Measurements from ENCODE around the gene KMT2D.

KMT2D gene

GRCh38 chr12:49060237-49061156 is at the start of gene KMT2D:
Gene KMT2D, minus strand, starts transcription at chr12:49060794. Its CDS starts 5,470 bp downstream, at chr12:49055324.
- DNase-seq = peak; percentile 67

- DNase-seq = no peak
Measured at GRCh38 chr12:49109641-49110463, 49.3 kb upstream of the KMT2D start.

- no peak for DNase-seq
Measured at GRCh38 chr12:49108958-49109404, 48.4 kb upstream of the KMT2D start.

GRCh38 chr12:49105504-49106084 is 45.0 kb upstream of the KMT2D start:
- DNase-seq = no peak

GRCh38 chr12:49104822-49105221 is 44.2 kb upstream of the KMT2D start:
- DNase-seq = no peak

GRCh38 chr12:49100380-49100779 is 39.8 kb upstream of the KMT2D start:
- no peak for DNase-seq

GRCh38 chr12:49098703-49099102 is 38.1 kb upstream of the KMT2D start:
- no peak for DNase-seq

GRCh38 chr12:49098035-49098451 is 37.4 kb upstream of the KMT2D start:
- DNase-seq = no peak

GRCh38 chr12:49097381-49097780 is 36.8 kb upstream of the KMT2D start:
- DNase-seq = no peak

- no peak for DNase-seq
Measured at GRCh38 chr12:49094975-49095365, 34.4 kb upstream of the KMT2D start.

- DNase-seq = no peak
Measured at GRCh38 chr12:49094160-49094974, 33.8 kb upstream of the KMT2D start, which contains the start of gene DHH. Gene DHH, minus strand, starts transcription at chr12:49094801. Its CDS starts 289 bp downstream, at chr12:49094512.

- no peak for DNase-seq
Measured at GRCh38 chr12:49093792-49094159, 33.2 kb upstream of the KMT2D start.

GRCh38 chr12:49092816-49093406 is 32.3 kb upstream of the KMT2D start:
- no peak for DNase-seq

- DNase-seq = no peak
Measured at GRCh38 chr12:49092086-49092815, 31.7 kb upstream of the KMT2D start.

GRCh38 chr12:49091836-49092085 is 31.2 kb upstream of the KMT2D start:
- no peak for DNase-seq

- no peak for DNase-seq
Measured at GRCh38 chr12:49091056-49091835, 30.7 kb upstream of the KMT2D start.

- no peak for DNase-seq
Measured at GRCh38 chr12:49089821-49090773, 29.5 kb upstream of the KMT2D start.

- no peak for DNase-seq
Measured at GRCh38 chr12:49088932-49089330, 28.3 kb upstream of the KMT2D start.

GRCh38 chr12:49088150-49088931 is 27.7 kb upstream of the KMT2D start:
- DNase-seq = peak; percentile 73

Data from DMS 273 treated with DMSO at 0.1 percent for 48 hours (cell line).